VCaP (cell line): ENCODE measurements around the gene GABRD.

ENCODE experiments used
- H3K27ac ChIP-seq: fragments of 450-650 bp; 2 replicates; pipeline ENCODE4 v1.5.1; 2017
- CTCF ChIP-seq: fragments of 450-650 bp; conservative IDR thresholded peaks from 2 replicates; pipeline ENCODE4 v1.5.1; 2017; ENCODE audit warnings: mild to moderate bottlenecking, moderate library complexity

Gene GABRD

GRCh38 chr1:2037314-2037979 is 18.3 kb downstream of the GABRD start:
- no peak for TF ChIP-seq CTCF

GRCh38 chr1:2038229-2038628 is 19.1 kb downstream of the GABRD start:
- TF ChIP-seq CTCF, result no peak
- H3K27ac ChIP-seq, result no peak overlapping the region

More at GRCh38 chr1:2037314-2037979, 18.3 kb downstream of the GABRD start:
- no peak overlapping the region for H3K27ac ChIP-seq

- H3K27ac ChIP-seq, result no peak overlapping the region
These were observed 20.1 kb downstream of the GABRD start for GRCh38 chr1:2039251-2039650.

GRCh38 chr1:2041305-2041704 is 22.2 kb downstream of the GABRD start:
- H3K27ac ChIP-seq, result no peak overlapping the region
- no peak for TF ChIP-seq CTCF

More at GRCh38 chr1:2039251-2039650, 20.1 kb downstream of the GABRD start:
- TF ChIP-seq CTCF, result no peak

GRCh38 chr1:2041887-2042286 is 22.7 kb downstream of the GABRD start:
- H3K27ac ChIP-seq, result no peak overlapping the region
- TF ChIP-seq CTCF, result no peak

- no peak overlapping the region for H3K27ac ChIP-seq
- TF ChIP-seq CTCF, result 0 out of 2 replicates have a peak, but pooled peaks have one; percentile 5
These were observed 24.0 kb downstream of the GABRD start for GRCh38 chr1:2042830-2043773.

GRCh38 chr1:2043886-2044285 is 24.7 kb downstream of the GABRD start:
- peak overlapping the region; percentile 59; the same call in 1 of the 2 replicates for H3K27ac ChIP-seq
- TF ChIP-seq CTCF, result no peak
